ENCODE measurements around the gene PSMD4.

Gene PSMD4

GRCh38 chr1:151287767-151288500 is 33.4 kb downstream of the PSMD4 start:
- POLR2A ChIA-PET (ENCODE audit: low non-redundant PET) = no interaction called here
- no peak for DNase-seq (ENCODE audit: low spot score)
- CTCF ChIA-PET = no interaction called here
- peak overlapping the region; percentile 49 for H3K27ac ChIP-seq
- no peak for TF ChIP-seq CTCF (conservative IDR thresholded peaks at IDR 0.05; ENCODE audit: low read depth)

DNA sequence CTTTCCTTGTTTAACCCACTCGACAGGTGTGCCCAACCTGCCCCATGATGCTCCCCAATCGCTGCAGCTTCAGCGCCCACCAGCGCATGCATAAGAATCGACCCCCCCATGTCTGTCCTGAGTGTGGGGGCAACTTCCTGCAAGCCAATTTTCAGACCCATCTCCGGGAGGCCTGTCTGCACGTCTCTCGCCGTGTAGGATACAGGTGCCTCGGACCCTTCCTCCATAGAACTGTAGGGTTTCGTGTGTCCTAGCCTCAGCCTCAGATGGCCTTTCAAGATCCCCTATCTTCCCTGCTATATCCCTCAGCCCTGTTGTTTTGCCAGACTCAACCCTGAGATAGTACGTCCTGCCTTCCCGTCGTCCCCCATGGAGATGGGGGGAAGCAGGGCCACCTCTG is 34.0 kb downstream of the PSMD4 start:
- CTCF ChIA-PET = no interaction called here
- DNase-seq (ENCODE audit: low spot score) = no peak
- peak overlapping the region; percentile 49 for H3K27ac ChIP-seq
- TF ChIP-seq CTCF (conservative IDR thresholded peaks at IDR 0.05; ENCODE audit: low read depth) = no peak
- POLR2A ChIA-PET (ENCODE audit: low non-redundant PET) = no interaction called here

DNA sequence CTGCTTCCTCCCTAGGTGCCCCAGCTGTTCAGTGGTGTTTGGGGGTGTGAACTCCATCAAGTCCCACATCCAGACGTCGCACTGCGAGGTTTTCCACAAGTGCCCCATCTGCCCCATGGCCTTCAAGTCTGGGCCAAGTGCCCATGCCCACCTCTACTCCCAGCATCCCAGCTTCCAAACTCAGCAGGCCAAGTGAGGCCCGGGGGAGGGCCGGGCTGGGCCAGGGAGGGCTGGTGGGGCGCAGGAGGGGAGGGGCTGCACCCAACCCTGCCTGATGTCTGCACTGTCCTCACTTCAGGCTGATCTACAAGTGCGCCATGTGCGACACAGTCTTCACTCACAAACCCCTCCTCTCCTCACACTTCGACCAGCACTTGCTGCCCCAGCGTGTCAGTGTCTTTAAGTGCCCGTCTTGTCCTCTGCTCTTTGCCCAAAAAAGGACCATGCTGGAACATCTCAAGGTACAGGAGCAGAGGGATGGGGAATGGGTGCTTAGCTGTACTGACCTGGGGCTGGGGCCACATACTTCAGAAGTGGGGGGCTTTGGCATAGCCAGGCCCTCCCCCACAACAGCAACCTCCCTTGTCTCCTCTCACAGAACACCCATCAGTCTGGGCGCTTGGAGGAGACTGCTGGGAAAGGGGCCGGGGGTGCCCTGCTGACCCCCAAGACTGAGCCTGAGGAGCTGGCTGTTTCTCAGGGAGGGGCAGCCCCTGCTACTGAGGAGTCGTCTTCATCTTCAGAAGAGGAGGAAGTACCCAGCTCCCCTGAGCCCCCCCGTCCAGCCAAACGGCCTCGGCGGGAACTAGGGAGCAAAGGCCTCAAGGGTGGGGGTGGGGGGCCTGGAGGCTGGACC is 34.8 kb downstream of the PSMD4 start:
- ChIA-PET CTCF (no interaction called here), POLR2A (ENCODE audit: low non-redundant PET) (no interaction called here)
- no peak for TF ChIP-seq CTCF (conservative IDR thresholded peaks at IDR 0.05; ENCODE audit: low read depth)
- no peak for DNase-seq (ENCODE audit: low spot score)
- peak overlapping the region; percentile 49 for H3K27ac ChIP-seq

DNA sequence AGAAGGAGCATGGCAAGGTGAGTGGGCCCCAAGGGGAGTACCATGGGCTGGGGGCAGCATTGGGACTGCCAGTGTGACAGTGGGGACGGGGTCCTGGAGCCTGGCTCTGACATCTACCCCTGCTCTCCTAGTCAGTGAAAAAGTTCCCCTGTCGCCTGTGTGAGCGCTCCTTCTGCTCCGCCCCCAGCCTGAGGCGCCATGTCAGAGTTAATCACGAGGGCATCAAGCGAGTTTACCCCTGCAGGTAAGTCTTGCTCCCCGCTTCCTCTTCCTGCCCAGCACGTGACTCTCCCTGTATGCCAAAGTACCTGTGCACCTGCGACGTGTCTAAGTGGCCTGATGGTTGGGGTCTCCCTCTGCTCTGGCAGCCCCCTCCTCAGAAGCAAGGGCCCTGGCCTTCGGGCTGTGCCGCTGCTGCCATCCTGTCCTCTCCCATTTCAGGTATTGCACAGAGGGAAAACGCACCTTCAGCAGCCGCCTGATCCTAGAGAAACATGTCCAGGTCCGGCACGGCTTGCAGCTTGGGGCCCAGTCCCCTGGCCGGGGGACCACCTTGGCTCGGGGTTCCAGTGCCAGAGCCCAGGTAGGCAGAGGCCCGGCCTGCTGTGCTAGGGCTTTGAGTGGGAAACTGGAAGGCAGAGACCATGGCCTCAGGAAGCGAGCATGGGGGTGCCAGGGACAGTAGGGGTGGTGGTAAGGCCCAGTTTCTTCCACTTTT is 35.6 kb downstream of the PSMD4 start:
- ChIA-PET POLR2A (ENCODE audit: low non-redundant PET) (no interaction called here), CTCF (interaction anchor here (0.7 kb wide), 1 partner anchor 1589 kb away, joined by 6 read pairs; no protein-coding TSS in a partner anchor)
- peak overlapping the region; percentile 49 for H3K27ac ChIP-seq
- no peak for DNase-seq (ENCODE audit: low spot score)
- TF ChIP-seq CTCF (conservative IDR thresholded peaks at IDR 0.05; ENCODE audit: low read depth) = no peak

DNA sequence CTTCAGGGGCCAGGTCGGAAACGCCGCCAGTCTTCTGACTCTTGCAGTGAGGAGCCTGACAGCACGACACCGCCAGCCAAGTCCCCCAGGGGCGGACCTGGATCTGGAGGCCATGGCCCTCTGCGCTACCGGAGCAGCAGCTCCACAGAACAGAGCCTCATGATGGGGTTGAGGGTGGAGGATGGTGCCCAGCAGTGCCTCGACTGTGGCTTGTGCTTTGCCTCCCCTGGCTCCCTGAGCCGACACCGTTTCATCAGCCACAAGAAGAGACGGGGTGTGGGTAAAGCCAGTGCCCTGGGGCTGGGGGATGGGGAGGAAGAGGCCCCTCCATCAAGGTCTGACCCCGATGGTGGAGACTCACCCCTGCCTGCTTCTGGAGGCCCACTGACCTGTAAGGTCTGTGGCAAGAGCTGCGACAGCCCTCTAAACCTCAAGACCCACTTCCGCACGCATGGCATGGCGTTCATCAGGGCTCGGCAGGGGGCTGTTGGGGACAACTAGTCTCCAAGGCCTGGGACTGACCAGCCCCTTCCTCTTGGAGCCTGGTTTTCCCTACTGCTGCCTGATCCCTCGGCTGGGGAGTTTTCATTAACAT is 36.3 kb downstream of the PSMD4 start:
- POLR2A ChIA-PET (ENCODE audit: low non-redundant PET) = no interaction called here
- TF ChIP-seq CTCF (conservative IDR thresholded peaks at IDR 0.05; ENCODE audit: low read depth) = no peak
- CTCF ChIA-PET = interaction anchor here (0.7 kb wide), 1 partner anchor 1588 kb away, joined by 6 read pairs; no protein-coding TSS in a partner anchor
- no peak for DNase-seq (ENCODE audit: low spot score)
- peak overlapping the region; percentile 49 for H3K27ac ChIP-seq

Measured in RWPE1 (cell line).